IMR-90 (cell line): Measurements from ENCODE around the gene WDR27. TPM values are rescaled to one million over a fixed set of nuclear protein-coding genes. Genes with fewer than 3 reads are reported as not detected.

Experiments used
- ATAC-seq: fragments of 200-7000 bp; cut with Tn5 transposase; 2 replicates; pipeline ENCODE4 v1.9.1; 2020; ENCODE audit warnings: low read depth, mild to moderate bottlenecking, moderate library complexity
- BruUV-seq: library from RNA; stranded (reverse); fragments of 400-500 nt; replicated peaks from 2 replicates; lab custom pipeline; 2021; lab: Mats Ljungman, UMichigan
- CTCF ChIA-PET: fragments of 300-600 bp; formaldehyde crosslinking; extraction: SDS; loops from one replicate; lab custom pipeline; 2021; ENCODE audit warnings: antibody characterized with exemption; lab: Yijun Ruan, JAX
- POLR2A ChIA-PET: fragments of 300-600 bp; sonication (Branson Sonifier 250); formaldehyde crosslinking; loops from one replicate; lab custom pipeline; 2022; ENCODE audit warnings: antibody characterized with exemption; ENCODE audit not compliant: unreplicated experiment; lab: Charles Lee
- DNase-seq: peaks from one replicate; pipeline ENCODE4 v3.0.0; 2013
- H2AFZ ChIP-seq: replicated peaks from 2 replicates; pipeline ENCODE3; 2013; ENCODE audit warnings: low read length, mild to moderate bottlenecking; ENCODE audit not compliant: poor library complexity
- H2AK5ac ChIP-seq: 2 replicates; pipeline ENCODE4 v1.6.1; 2013; ENCODE audit warnings: low read depth, low read length, inconsistent platforms
- H2AK9ac ChIP-seq: replicated peaks from 2 replicates; pipeline ENCODE3; 2013; ENCODE audit warnings: mild to moderate bottlenecking, low read depth, low read length, moderate library complexity; ENCODE audit not compliant: poor library complexity
- H2BK120ac ChIP-seq: 2 replicates; pipeline ENCODE4 v1.6.1; 2013; ENCODE audit warnings: low read depth, low read length, inconsistent platforms
- H2BK15ac ChIP-seq: 3 replicates; pipeline ENCODE4 v1.6.1; 2013; ENCODE audit warnings: low read depth, low read length, inconsistent platforms
- H2BK20ac ChIP-seq: 2 replicates; pipeline ENCODE4 v1.6.1; 2013; ENCODE audit warnings: low read depth, mild to moderate bottlenecking, inconsistent platforms, low read length, moderate library complexity
- H2BK5ac ChIP-seq: 2 replicates; pipeline ENCODE4 v1.6.1; 2013; ENCODE audit warnings: mild to moderate bottlenecking, low read depth, low read length, inconsistent platforms; ENCODE audit not compliant: poor library complexity, severe bottlenecking
- H3K14ac ChIP-seq: replicated peaks from 2 replicates; pipeline ENCODE4 v1.6.1; 2013; ENCODE audit warnings: low read depth, low read length, inconsistent platforms
- H3K18ac ChIP-seq: 2 replicates; pipeline ENCODE4 v1.6.1; 2013; ENCODE audit warnings: low read depth, low read length, control low read depth
- H3K23ac ChIP-seq: 2 replicates; pipeline ENCODE4 v1.6.1; 2013; ENCODE audit warnings: low read depth, low read length, inconsistent platforms
- H3K27ac ChIP-seq: 2 replicates; pipeline ENCODE4 v1.5.1; 2013; ENCODE audit warnings: mild to moderate bottlenecking, control low read depth, low read length; ENCODE audit not compliant: insufficient read depth
- H3K27me3 ChIP-seq: 2 replicates; pipeline ENCODE4 v1.6.1; 2013; ENCODE audit warnings: low read length; ENCODE audit not compliant: control insufficient read depth, insufficient read depth
- H3K36me3 ChIP-seq: 2 replicates; pipeline ENCODE4 v1.6.1; 2013; ENCODE audit warnings: low read length, mixed read lengths; ENCODE audit not compliant: control insufficient read depth, insufficient read depth
- H3K4ac ChIP-seq: 2 replicates; pipeline ENCODE4 v1.6.1; 2013; ENCODE audit warnings: low read depth, low read length, inconsistent platforms
- H3K4me1 ChIP-seq: 2 replicates; pipeline ENCODE4 v1.6.1; 2013; ENCODE audit warnings: low read length, mixed read lengths; ENCODE audit not compliant: control insufficient read depth, insufficient read depth
- H3K4me2 ChIP-seq: 2 replicates; pipeline ENCODE4 v1.6.1; 2013; ENCODE audit warnings: low read depth, mild to moderate bottlenecking, control low read depth, low read length, moderate library complexity
- H3K4me3 ChIP-seq: 2 replicates; pipeline ENCODE4 v1.5.1; 2013; ENCODE audit warnings: low read depth, mild to moderate bottlenecking, control low read depth, low read length, moderate library complexity; ENCODE audit not compliant: insufficient read depth
- H3K56ac ChIP-seq: 2 replicates; pipeline ENCODE4 v1.6.1; 2013; ENCODE audit warnings: low read length, inconsistent platforms; ENCODE audit not compliant: insufficient read depth; ENCODE audit errors: extremely low read depth
- H3K79me1 ChIP-seq, 2 experiments: 2 replicates each; pipeline ENCODE4 v1.6.1; 2013; ENCODE audit warnings: low read length in 2 of 2, inconsistent platforms in 1 of 2, low read depth in 1 of 2
- H3K9ac ChIP-seq: 2 replicates; pipeline ENCODE4 v1.6.1; 2013; ENCODE audit warnings: low read depth, low read length, control low read depth
- H3K9me1 ChIP-seq: 2 replicates; pipeline ENCODE4 v1.6.1; 2013; ENCODE audit warnings: low read length, inconsistent platforms; ENCODE audit not compliant: insufficient read depth
- H3K9me3 ChIP-seq: 2 replicates; pipeline ENCODE4 v1.6.1; 2013; ENCODE audit warnings: low read length; ENCODE audit not compliant: control insufficient read depth, insufficient read depth
- H4K20me1 ChIP-seq: 2 replicates; pipeline ENCODE4 v1.6.1; 2013; ENCODE audit warnings: low read length, inconsistent platforms; ENCODE audit not compliant: insufficient read depth
- H4K5ac ChIP-seq: 2 replicates; pipeline ENCODE4 v1.6.1; 2013; ENCODE audit warnings: mild to moderate bottlenecking, low read depth, low read length, control low read depth
- H4K8ac ChIP-seq, 2 experiments: 2 replicates each; pipeline ENCODE4 v1.6.1; 2013; ENCODE audit warnings: low read depth in 2 of 2, low read length in 2 of 2, control low read depth in 1 of 2, inconsistent platforms in 1 of 2
- H4K91ac ChIP-seq: 2 replicates; pipeline ENCODE4 v1.6.1; 2013; ENCODE audit warnings: low read depth, low read length, inconsistent platforms; ENCODE audit not compliant: insufficient read depth
- BHLHE40 ChIP-seq: fragments of 150-350 bp; IDR thresholded peaks from 2 replicates; pipeline ENCODE4 v1.6.1; 2016; ENCODE audit warnings: mild to moderate bottlenecking, low read depth, low read length
- FOS ChIP-seq: fragments of 150-350 bp; IDR thresholded peaks from 2 replicates; pipeline ENCODE4 v1.6.1; 2016; ENCODE audit warnings: low read depth, low read length
- MXI1 ChIP-seq: IDR thresholded peaks from 2 replicates; pipeline ENCODE4 v1.6.1; 2012; ENCODE audit warnings: low read depth, mild to moderate bottlenecking, low read length, moderate library complexity, borderline replicate concordance
- WGBS, 2 experiments: methylation state at CpG; one replicate each; pipeline versions ENCODE4 v1.1.5 to v1.1.7; 2013; ENCODE audit warnings: missing lambda C conversion rate in 2 of 2; ENCODE audit not compliant: insufficient read length in 1 of 2; ENCODE audit errors: extremely low coverage in 2 of 2; 5-methylcytosine and 5-hydroxymethylcytosine counted together
- dilution Hi-C: fragments of 300-500 bp; cut with HindIII; formaldehyde crosslinking; loops from one replicate; pipeline ENCODE4 v1.14.3; 2018; ENCODE audit warnings: low sequenced_read_pairs; ENCODE audit not compliant: unreplicated experiment
- in situ Hi-C: fragments of 300-500 bp; cut with MboI; formaldehyde crosslinking; loops from 3 replicates; pipeline ENCODE4 v1.14.3; 2019; ENCODE audit warnings: low sequenced_read_pairs, inconsistent platforms, mixed read lengths
- intact Hi-C: fragments of 100-400 bp; cut with micrococcal nuclease; formaldehyde crosslinking; loops from 2 replicates; pipeline ENCODE4 v1.10.0; 2022
- polyA plus RNA-seq, 3 experiments: library from polyadenylated mRNA; depleted of rRNA; stranded (reverse); fragments of >200 nt; gene quantifications; 2 replicates each; pipeline ENCODE4 v1.2.3, GENCODE V29; 2012; ENCODE audit warnings: low replicate concordance in 1 of 3
- total RNA-seq: library from RNA; depleted of rRNA; stranded (reverse); fragments of >200 nt; gene quantifications from 2 replicates; pipeline ENCODE4 v1.2.3, GENCODE V29; 2012
- TF ChIP-seq, protein P1 (sequence below): conservative IDR thresholded peaks from 2 replicates; pipeline ENCODE4 v1.5.1; 2012; ENCODE audit warnings: mild to moderate bottlenecking, low read depth, low read length, improper control_type of control experiment
- TF ChIP-seq, protein P2 (sequence below): fragments of 150-350 bp; IDR thresholded peaks from 2 replicates; pipeline ENCODE4 v1.6.1; 2017; ENCODE audit warnings: mild to moderate bottlenecking, antibody characterized with exemption, low read length, low read depth

WDR27 gene
- total and polyA plus RNA-seq, 2 of the 4 experiments (the other 2 are of a cell fraction): 7.0 to 18.5 TPM

- no peak overlapping the region for H2AFZ ChIP-seq
- H3K23ac ChIP-seq: no peak overlapping the region
- no peak overlapping the region for H3K4me3 ChIP-seq
- no peak overlapping the region for H4K8ac ChIP-seq
- H4K20me1 ChIP-seq: no peaks in the 10 kb centered on the region
- in situ Hi-C loops: no loop called here
- no peak overlapping the region for H2BK15ac ChIP-seq
- no peak overlapping the region for H2BK5ac ChIP-seq
- no peak overlapping the region for H3K56ac ChIP-seq
- intact Hi-C loops: loop anchor here (10.0 kb wide), 2 partner anchors 702 to 762 kb away; no protein-coding TSS in a partner anchor
- H3K4me2 ChIP-seq: no peak overlapping the region
- no peak overlapping the region for H2AK5ac ChIP-seq
- H3K14ac ChIP-seq: no peak overlapping the region
- H3K9me1 ChIP-seq: no peaks in the 10 kb centered on the region; the same call in 1 of the 2 replicates
- ChIA-PET CTCF (no interaction called here), POLR2A (no interaction called here)
- H4K5ac ChIP-seq: no peak overlapping the region
- H2AK9ac ChIP-seq: no peak overlapping the region
- no peak for ATAC-seq
- H3K27me3 ChIP-seq: no peaks in the 10 kb centered on the region
- no peak overlapping the region for H3K4ac ChIP-seq
- H4K91ac ChIP-seq: no peak overlapping the region
- no peak overlapping the region for H3K18ac ChIP-seq
- H3K9ac ChIP-seq: no peak overlapping the region
- H3K27ac ChIP-seq: no peak overlapping the region
- no peaks in the 10 kb centered on the region for H3K4me1 ChIP-seq
- no peak for DNase-seq
- dilution Hi-C loops: no loop called here
- no TSS peak for BruUV-seq
- no peak overlapping the region for H2BK20ac ChIP-seq
- WGBS, 2 experiments: 85% methylated on average over 10 of the region's 13 CpGs; no CpG with 5 or more reads in 1 of the 2 experiments
- H3K9me3 ChIP-seq: no peaks in the 10 kb centered on the region
- H2BK120ac ChIP-seq: no peak overlapping the region
- TF ChIP-seq, protein P1, sequence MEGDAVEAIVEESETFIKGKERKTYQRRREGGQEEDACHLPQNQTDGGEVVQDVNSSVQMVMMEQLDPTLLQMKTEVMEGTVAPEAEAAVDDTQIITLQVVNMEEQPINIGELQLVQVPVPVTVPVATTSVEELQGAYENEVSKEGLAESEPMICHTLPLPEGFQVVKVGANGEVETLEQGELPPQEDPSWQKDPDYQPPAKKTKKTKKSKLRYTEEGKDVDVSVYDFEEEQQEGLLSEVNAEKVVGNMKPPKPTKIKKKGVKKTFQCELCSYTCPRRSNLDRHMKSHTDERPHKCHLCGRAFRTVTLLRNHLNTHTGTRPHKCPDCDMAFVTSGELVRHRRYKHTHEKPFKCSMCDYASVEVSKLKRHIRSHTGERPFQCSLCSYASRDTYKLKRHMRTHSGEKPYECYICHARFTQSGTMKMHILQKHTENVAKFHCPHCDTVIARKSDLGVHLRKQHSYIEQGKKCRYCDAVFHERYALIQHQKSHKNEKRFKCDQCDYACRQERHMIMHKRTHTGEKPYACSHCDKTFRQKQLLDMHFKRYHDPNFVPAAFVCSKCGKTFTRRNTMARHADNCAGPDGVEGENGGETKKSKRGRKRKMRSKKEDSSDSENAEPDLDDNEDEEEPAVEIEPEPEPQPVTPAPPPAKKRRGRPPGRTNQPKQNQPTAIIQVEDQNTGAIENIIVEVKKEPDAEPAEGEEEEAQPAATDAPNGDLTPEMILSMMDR: no peak
- no peak for TF ChIP-seq BHLHE40
- no peak for TF ChIP-seq FOS
- TF ChIP-seq, protein P2, sequence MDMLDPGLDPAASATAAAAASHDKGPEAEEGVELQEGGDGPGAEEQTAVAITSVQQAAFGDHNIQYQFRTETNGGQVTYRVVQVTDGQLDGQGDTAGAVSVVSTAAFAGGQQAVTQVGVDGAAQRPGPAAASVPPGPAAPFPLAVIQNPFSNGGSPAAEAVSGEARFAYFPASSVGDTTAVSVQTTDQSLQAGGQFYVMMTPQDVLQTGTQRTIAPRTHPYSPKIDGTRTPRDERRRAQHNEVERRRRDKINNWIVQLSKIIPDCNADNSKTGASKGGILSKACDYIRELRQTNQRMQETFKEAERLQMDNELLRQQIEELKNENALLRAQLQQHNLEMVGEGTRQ: no peak
- TF ChIP-seq MXI1: no peak
- no peaks in the 10 kb centered on the region for H3K79me1 ChIP-seq
- H3K36me3 ChIP-seq: peaks cover 36% of the 10 kb centered on the region
Observed at GRCh38 chr6:169657284-169657610, 44.6 kb downstream of the WDR27 start.
